ENCODE results near the gene SPATA3. TPM values are rescaled to one million over a fixed set of nuclear protein-coding genes. Genes with fewer than 3 reads are reported as not detected.
"Not testable (repeated sequence)": the region's sequence is repeated elsewhere in the genome, so short reads cannot be mapped to it uniquely, and the experiment has no call there.

Gene SPATA3
- total and polyA plus RNA-seq, 2 experiments from 2014 or later, result not detected

DNA sequence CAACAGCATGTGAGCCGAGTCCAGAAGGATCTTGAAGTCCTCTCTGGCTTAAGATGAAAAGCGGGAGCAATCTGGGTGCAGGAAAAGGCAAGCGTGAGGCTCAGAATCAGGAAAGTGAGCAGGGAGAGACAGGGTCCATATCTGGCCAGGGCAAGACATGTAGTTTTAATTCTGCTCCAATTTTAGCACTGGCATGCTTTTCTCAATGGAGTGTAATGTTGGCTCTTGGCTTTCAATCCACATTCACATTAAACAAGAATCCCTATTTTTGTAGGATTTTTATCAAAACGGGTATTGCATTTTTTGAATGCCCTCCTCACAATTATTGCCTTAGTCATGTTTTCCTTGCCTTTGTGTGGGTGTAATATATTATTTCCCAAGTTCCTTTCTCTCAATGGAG, 6.0 kb downstream of the SPATA3 start:
- 60% methylated on average over 4 of the region's 4 CpGs for WGBS (ENCODE audit: low lambda C conversion rate, missing lambda C conversion rate)
- no peaks in the 10 kb centered on the region for H4K20me1 ChIP-seq (ENCODE audit: insufficient read depth, poor library complexity, severe bottlenecking)
- no peaks in the 10 kb centered on the region for H3K27me3 ChIP-seq
- H3K36me3 ChIP-seq (replicated peaks; ENCODE audit: insufficient read depth, low read depth), result no peaks in the 10 kb centered on the region
- no peaks in the 10 kb centered on the region for H3K79me2 ChIP-seq
- H3K4me3 ChIP-seq, result no peak overlapping the region
- H2AFZ ChIP-seq, result no peak overlapping the region
- DNase-seq (ENCODE audit: low spot score), result no peak
- no peak overlapping the region for H3K27ac ChIP-seq
- H3K4me2 ChIP-seq, result no peak overlapping the region
- TF ChIP-seq, protein P1, sequence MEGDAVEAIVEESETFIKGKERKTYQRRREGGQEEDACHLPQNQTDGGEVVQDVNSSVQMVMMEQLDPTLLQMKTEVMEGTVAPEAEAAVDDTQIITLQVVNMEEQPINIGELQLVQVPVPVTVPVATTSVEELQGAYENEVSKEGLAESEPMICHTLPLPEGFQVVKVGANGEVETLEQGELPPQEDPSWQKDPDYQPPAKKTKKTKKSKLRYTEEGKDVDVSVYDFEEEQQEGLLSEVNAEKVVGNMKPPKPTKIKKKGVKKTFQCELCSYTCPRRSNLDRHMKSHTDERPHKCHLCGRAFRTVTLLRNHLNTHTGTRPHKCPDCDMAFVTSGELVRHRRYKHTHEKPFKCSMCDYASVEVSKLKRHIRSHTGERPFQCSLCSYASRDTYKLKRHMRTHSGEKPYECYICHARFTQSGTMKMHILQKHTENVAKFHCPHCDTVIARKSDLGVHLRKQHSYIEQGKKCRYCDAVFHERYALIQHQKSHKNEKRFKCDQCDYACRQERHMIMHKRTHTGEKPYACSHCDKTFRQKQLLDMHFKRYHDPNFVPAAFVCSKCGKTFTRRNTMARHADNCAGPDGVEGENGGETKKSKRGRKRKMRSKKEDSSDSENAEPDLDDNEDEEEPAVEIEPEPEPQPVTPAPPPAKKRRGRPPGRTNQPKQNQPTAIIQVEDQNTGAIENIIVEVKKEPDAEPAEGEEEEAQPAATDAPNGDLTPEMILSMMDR (IDR thresholded peaks at IDR 0.05; ENCODE audit: poor library complexity), result no peak
- no peak for TF ChIP-seq EZH2 (IDR thresholded peaks at IDR 0.05; ENCODE audit: borderline replicate concordance)
- no peak for TF ChIP-seq EZH2phosphoT487 (IDR thresholded peaks at IDR 0.05; ENCODE audit: low read depth, severe bottlenecking, unreplicated experiment)
- no peaks in the 10 kb centered on the region for H3K9me2 ChIP-seq (replicated peaks; ENCODE audit: insufficient read depth)
- no peaks in the 10 kb centered on the region for H3K9me3 ChIP-seq (ENCODE audit: low read depth)
- no peaks in the 10 kb centered on the region for H3K4me1 ChIP-seq (ENCODE audit: insufficient read depth)

- WGBS (ENCODE audit: low lambda C conversion rate, missing lambda C conversion rate), result 90% methylated on average over 10 of the region's 10 CpGs
- Histone ChIP-seq H2AFZ (no peak overlapping the region), H3K4me1 (ENCODE audit: insufficient read depth) (no peaks in the 10 kb centered on the region), H3K4me3 (no peak overlapping the region), H3K79me2 (no peaks in the 10 kb centered on the region), H3K4me2 (no peak overlapping the region), H4K20me1 (ENCODE audit: insufficient read depth, poor library complexity, severe bottlenecking) (no peaks in the 10 kb centered on the region), H3K9me2 (replicated peaks; ENCODE audit: insufficient read depth) (no peaks in the 10 kb centered on the region), H3K27me3 (no peaks in the 10 kb centered on the region), H3K36me3 (replicated peaks; ENCODE audit: insufficient read depth, low read depth) (no peaks in the 10 kb centered on the region), H3K27ac (no peak overlapping the region), H3K9me3 (ENCODE audit: low read depth) (no peaks in the 10 kb centered on the region)
- DNase-seq (ENCODE audit: low spot score), result no peak
- no peak for TF ChIP-seq EZH2 (IDR thresholded peaks at IDR 0.05; ENCODE audit: borderline replicate concordance)
- no peak for TF ChIP-seq EZH2phosphoT487 (IDR thresholded peaks at IDR 0.05; ENCODE audit: low read depth, severe bottlenecking, unreplicated experiment)
- TF ChIP-seq, protein P1 (IDR thresholded peaks at IDR 0.05; ENCODE audit: poor library complexity), result no peak
These were observed 6.7 kb downstream of the SPATA3 start for GRCh38 chr2:231002641-231003040.

GRCh38 chr2:231003186-231003585, 7.3 kb downstream of the SPATA3 start:
- no peaks in the 10 kb centered on the region for H3K79me2 ChIP-seq
- DNase-seq (ENCODE audit: low spot score), result no peak
- H3K36me3 ChIP-seq (replicated peaks; ENCODE audit: insufficient read depth, low read depth), result no peaks in the 10 kb centered on the region
- H3K9me3 ChIP-seq (ENCODE audit: low read depth), result no peaks in the 10 kb centered on the region
- no peak overlapping the region for H2AFZ ChIP-seq
- TF ChIP-seq EZH2 (IDR thresholded peaks at IDR 0.05; ENCODE audit: borderline replicate concordance) (no peak), EZH2phosphoT487 (IDR thresholded peaks at IDR 0.05; ENCODE audit: low read depth, severe bottlenecking, unreplicated experiment) (no peak)
- TF ChIP-seq, protein P1 (IDR thresholded peaks at IDR 0.05; ENCODE audit: poor library complexity), result no peak
- H3K27me3 ChIP-seq, result no peaks in the 10 kb centered on the region
- H3K9me2 ChIP-seq (replicated peaks; ENCODE audit: insufficient read depth), result no peaks in the 10 kb centered on the region
- no peak overlapping the region for H3K4me3 ChIP-seq
- H4K20me1 ChIP-seq (ENCODE audit: insufficient read depth, poor library complexity, severe bottlenecking), result no peaks in the 10 kb centered on the region
- H3K27ac ChIP-seq, result no peak overlapping the region
- H3K4me1 ChIP-seq (ENCODE audit: insufficient read depth), result no peaks in the 10 kb centered on the region
- no peak overlapping the region for H3K4me2 ChIP-seq
- 79% methylated on average over 2 of the region's 2 CpGs for WGBS (ENCODE audit: low lambda C conversion rate, missing lambda C conversion rate)

DNA sequence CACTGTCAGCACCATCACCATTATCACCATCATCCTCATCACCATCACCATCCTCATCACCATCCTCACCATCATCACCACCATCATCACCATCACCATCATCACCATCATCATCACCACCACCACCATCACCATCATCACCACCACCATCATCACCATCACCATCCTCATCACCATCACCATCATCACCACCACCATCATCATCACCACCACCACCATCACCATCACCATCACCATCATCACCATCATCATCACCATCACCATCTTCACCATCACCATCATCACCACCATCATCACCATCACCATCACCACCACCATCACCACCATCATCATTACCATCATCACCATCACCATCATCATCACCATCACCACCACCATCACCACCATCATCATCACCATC, 9.0 kb downstream of the SPATA3 start:
- not testable (repeated sequence) for H3K27ac ChIP-seq; H3K4me2 ChIP-seq; H3K4me3 ChIP-seq; H4K20me1 ChIP-seq (ENCODE audit: insufficient read depth, poor library complexity, severe bottlenecking); H3K9me2 ChIP-seq (replicated peaks; ENCODE audit: insufficient read depth); H3K36me3 ChIP-seq (replicated peaks; ENCODE audit: insufficient read depth, low read depth); H3K9me3 ChIP-seq (ENCODE audit: low read depth); H2AFZ ChIP-seq; H3K27me3 ChIP-seq; DNase-seq (ENCODE audit: low spot score); H3K79me2 ChIP-seq; H3K4me1 ChIP-seq (ENCODE audit: insufficient read depth)

All from hepatocyte (in vitro differentiated cells).